ENCODE data around the gene RIIAD1. TPM values are rescaled to one million over a fixed set of nuclear protein-coding genes. Genes with fewer than 3 reads are reported as not detected.

Gene RIIAD1
- total RNA-seq, 4 donors from 2014 or later, result not detected

DNA sequence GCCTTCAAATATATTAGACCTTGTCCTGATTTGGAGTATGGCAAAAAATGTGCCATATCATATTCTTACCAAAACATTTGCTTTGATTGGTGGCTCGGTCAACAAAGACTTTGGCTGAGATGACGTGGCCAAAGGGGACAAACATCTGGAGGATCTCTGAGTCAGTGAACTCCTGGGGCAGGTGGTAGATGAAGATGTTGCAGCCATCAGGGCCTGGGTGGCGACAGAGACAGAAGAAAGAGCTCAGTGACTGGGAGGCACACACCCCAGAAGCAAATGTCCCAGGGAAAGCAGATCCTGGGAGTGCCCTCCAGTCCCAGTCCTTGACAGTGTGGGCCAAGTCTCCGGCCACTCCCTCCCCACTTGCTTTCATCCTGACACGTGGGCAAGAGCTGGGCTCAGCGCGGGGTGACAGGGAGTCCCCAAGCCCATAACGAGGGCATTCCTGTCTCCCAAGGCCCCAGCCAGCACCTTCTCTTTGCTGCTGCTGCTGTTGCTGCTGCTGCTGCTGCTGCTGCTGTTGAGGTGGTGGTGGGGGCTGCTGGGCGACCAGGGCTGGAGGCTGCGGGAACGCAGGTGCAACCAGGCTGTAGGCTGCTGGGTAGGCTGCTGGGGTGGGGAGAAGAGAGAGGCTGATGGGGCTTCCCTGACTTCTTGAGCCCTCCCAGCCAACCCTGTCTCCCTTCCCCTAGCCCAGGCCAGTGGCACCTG, 15.4 kb upstream of the RIIAD1 start:
- H3K4me3 ChIP-seq (replicated peaks in 1 of 3), result no peak overlapping the region
- no peaks in the 10 kb centered on the region for H3K9me3 ChIP-seq
- H3K27me3 ChIP-seq, result no peaks in the 10 kb centered on the region
- no peak for DNase-seq
- no peaks in the 10 kb centered on the region for H3K4me1 ChIP-seq
- WGBS, 2 donors, result 52 to 54% methylated on average over 11 of the region's 11 CpGs
- intact Hi-C loops (cut with DNase I), result no loop called here
- TF ChIP-seq, protein P1, sequence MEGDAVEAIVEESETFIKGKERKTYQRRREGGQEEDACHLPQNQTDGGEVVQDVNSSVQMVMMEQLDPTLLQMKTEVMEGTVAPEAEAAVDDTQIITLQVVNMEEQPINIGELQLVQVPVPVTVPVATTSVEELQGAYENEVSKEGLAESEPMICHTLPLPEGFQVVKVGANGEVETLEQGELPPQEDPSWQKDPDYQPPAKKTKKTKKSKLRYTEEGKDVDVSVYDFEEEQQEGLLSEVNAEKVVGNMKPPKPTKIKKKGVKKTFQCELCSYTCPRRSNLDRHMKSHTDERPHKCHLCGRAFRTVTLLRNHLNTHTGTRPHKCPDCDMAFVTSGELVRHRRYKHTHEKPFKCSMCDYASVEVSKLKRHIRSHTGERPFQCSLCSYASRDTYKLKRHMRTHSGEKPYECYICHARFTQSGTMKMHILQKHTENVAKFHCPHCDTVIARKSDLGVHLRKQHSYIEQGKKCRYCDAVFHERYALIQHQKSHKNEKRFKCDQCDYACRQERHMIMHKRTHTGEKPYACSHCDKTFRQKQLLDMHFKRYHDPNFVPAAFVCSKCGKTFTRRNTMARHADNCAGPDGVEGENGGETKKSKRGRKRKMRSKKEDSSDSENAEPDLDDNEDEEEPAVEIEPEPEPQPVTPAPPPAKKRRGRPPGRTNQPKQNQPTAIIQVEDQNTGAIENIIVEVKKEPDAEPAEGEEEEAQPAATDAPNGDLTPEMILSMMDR (IDR thresholded peaks at IDR 0.05), result no peak
- TF ChIP-seq POLR2A (IDR thresholded peaks at IDR 0.05), result no peak
- no peak overlapping the region for H3K27ac ChIP-seq
- H3K36me3 ChIP-seq, result peaks cover 0 to 3% of the 10 kb centered on the region in 2 donors

DNA sequence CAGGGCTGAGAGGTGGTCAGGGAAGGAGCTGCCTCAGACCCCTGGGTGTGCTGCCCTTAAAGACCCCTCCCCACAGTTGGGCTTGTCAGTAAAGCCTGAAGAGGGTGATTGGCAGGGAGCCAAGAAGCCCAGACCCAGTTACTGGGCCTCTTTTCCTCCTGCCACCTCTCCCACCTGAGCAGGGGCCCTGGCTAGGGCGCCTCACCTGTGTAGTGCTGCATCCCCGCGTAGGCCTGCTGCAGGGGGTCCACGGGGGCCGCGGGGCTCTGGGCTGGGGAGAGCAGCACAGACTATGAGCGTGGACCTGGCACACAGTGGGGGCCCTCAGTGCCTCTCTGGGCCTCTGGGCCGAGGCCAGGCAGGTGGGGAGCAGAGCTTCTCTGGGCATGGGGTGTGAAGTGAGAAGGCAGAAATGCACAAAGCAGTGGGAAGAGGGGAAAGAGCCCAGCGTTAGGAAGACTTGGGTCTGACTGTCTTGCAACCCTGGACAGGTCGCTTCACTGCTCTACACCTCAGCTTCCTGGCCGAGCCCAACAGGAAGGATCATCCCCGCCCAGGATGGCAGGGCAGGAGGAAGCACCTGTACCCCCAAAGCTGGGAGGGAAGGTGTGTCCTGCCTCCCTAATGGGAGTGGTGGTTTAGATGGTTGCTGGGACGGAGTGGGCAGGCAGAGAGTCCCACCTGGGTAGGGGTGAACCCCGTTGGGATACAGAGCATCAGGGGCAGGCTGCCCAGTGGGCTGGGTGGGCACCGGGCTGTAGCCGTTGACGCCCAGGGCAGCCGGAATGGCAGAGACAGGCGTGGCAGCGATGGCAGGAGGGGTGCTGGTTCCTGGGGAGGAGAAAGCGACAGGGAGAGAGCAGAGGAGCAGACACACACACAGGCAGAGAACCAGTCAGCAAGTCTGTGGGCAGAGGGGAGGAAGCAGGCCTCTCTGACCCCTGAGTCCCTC, 14.6 kb upstream of the RIIAD1 start:
- Histone ChIP-seq H3K4me3 (replicated peaks in 1 of 3) (no peak overlapping the region), H3K36me3 (peaks cover 0 to 1% of the 10 kb centered on the region in 2 donors), H3K9me3 (no peaks in the 10 kb centered on the region), H3K4me1 (no peaks in the 10 kb centered on the region), H3K27me3 (no peaks in the 10 kb centered on the region), H3K27ac (no peak overlapping the region)
- DNase-seq, result no peak
- 66 to 79% methylated on average over 16 to 21 of the region's 21 CpGs for WGBS, 2 donors
- no peak for TF ChIP-seq POLR2A (IDR thresholded peaks at IDR 0.05)
- TF ChIP-seq, protein P1 (IDR thresholded peaks at IDR 0.05), result no peak
- intact Hi-C loops (cut with DNase I), result no loop called here

DNA sequence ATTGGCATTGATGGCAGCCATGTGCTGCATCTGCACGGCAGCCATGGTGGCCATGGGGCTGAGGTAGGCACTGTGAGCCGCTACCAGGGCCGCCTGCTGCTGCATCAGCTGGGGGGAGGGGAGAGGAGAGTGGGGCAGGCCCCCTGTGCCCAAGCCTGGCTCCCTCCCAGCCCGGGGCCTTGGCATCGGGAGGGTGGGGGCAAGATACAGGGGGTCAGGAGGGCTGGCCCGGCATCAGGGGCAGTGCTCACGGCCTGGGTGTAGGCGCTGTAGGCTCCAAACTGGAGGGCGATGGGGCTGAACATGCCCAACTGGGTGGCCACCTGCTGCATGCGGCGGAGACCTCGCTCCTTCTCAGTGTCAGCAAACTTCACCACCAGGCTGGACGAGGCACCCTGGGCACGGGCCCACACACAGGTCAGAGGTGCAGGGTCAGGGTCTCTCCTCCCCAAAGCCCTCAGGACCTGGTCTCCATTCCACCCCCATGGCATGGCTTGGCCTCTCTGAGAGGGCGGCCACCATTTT, 13.7 kb upstream of the RIIAD1 start:
- H3K36me3 ChIP-seq, result no peaks in the 10 kb centered on the region
- no peak overlapping the region for H3K27ac ChIP-seq
- H3K4me3 ChIP-seq (replicated peaks in 1 of 3), result no peak overlapping the region
- WGBS, 2 donors, result 92 to 100% methylated on average over 3 of the region's 15 CpGs
- TF ChIP-seq, protein P1 (IDR thresholded peaks at IDR 0.05), result no peak
- TF ChIP-seq POLR2A (IDR thresholded peaks at IDR 0.05), result no peak
- H3K27me3 ChIP-seq, result no peaks in the 10 kb centered on the region
- no peaks in the 10 kb centered on the region for H3K9me3 ChIP-seq
- intact Hi-C loops (cut with DNase I), result no loop called here
- no peak for DNase-seq
- no peaks in the 10 kb centered on the region for H3K4me1 ChIP-seq

DNA sequence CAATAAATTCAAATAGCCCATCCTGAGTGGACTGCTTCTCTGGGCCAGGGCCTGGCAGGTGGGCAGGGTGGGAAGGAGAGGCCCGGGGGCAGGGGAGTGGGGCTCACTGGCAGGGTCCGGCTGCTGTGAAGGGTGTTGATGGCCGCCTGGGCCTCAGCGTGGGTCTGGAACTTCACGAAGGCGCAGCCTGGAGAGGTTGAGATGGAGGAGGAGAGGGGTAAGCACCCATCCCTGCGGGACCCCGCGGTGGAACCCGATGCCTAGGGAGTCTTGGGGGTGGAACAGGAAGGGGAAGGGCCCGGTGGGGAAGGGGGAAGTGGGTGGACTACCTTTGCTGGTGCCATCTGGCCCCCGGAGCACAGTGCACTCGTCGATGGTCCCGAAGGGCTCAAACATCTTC, 12.4 kb upstream of the RIIAD1 start:
- no peaks in the 10 kb centered on the region for H3K36me3 ChIP-seq
- no peak overlapping the region for H3K27ac ChIP-seq
- no peak for TF ChIP-seq POLR2A (IDR thresholded peaks at IDR 0.05)
- TF ChIP-seq, protein P1 (IDR thresholded peaks at IDR 0.05), result no peak
- no peaks in the 10 kb centered on the region for H3K4me1 ChIP-seq
- H3K9me3 ChIP-seq, result no peaks in the 10 kb centered on the region
- intact Hi-C loops (cut with DNase I), result no loop called here
- H3K27me3 ChIP-seq, result no peaks in the 10 kb centered on the region
- DNase-seq, result no peak
- H3K4me3 ChIP-seq (replicated peaks in 1 of 3), result no peak overlapping the region
- 79 to 84% methylated on average over 15 of the region's 15 CpGs for WGBS, 2 donors

Measured in thyroid gland (tissue), 4 donors.